Glomerular visceral epithelial cell (primary cell): ENCODE results near the gene LAMC2.

Experiments used
- DNase-seq: peaks from one replicate; pipeline ENCODE4 v3.0.0-alpha.2; 2016; ENCODE audit errors: extremely low spot score

Gene LAMC2

DNA sequence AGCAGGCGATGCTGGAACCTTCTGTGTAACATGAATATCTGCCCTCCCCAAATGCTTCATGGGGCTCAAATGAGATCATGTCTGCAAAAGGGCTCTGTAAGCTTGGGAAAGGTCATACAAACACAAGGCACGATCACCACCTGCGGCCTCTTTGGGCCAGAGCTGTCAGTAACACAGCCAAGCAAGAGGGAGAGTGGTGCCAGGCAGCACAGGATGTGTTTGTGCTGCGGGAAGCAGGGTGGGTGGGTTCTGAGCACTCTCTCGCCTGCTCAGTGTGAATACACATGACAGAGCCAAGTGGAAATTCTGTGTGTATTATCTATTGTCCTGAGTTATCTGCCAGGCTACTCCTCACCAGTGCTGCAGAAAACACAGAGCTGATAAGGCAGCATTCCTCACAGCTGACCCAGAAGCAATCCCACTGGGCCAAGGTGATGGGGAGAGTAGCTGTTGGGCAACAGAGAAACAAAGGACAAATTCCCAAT lies 101.2 kb downstream of the LAMC2 start:
- DNase-seq: no peak

DNA sequence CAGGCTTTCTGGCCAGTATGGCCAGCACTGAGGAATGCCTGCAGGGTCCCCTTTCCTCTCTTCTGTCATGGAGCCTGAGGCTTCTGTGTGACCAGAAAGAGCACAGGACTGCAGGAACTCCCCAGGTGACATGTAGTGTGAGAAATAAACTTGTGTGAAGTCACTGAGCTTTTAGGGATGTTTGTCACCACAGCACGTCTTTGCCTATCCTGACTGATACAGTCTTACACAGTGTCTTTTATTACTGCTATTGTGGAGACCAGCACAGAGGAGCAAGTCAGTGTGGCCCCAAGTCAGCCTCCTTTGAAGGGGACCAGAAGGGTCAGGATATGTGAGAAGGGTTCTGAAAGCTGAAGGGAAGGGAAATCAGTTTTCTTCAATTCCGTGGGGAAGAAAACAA lies 102.5 kb downstream of the LAMC2 start:
- DNase-seq: no peak

DNA sequence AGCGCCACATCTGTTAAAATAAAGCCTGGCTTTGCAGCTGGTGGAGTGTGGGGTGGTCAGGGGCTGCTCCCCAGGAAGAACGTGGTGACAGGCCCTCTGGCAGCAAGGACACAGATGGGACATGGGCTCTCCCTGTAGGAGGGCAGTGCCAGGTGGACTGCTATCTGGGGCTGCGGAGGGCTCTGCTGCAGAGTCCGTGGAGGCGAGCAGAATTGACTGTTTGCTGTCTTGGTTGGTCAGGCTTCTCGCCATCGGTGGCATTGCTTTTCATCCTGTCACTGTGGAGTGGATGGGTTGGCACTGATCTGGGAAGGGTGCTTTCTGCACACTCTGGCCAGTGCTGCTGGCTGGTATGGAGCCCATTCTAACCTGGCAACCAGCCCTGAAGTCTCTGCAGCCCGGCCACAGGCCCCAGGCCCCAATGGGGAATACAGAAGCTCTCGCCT lies 103.0 kb downstream of the LAMC2 start:
- no peak for DNase-seq

DNA sequence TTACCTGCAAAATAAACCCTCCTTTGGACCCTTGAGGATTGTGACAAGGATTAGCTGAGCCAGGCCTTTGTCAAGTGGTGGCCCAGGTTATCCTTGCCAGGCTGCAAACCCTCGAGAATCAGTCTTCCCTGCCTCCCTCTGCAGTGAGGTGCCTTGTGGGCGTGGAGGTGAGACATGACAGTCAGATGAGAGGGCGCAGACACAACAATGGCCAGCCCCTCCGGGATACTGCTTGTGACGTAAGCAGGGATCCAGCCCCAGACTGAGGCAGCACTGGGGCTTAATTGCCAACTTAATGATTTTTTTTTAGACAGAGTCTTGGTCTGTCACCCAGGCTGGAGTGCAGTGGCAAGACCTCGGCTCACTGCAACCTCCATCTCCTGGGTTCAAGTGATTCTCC lies 104.6 kb downstream of the LAMC2 start:
- DNase-seq: no peak

DNA sequence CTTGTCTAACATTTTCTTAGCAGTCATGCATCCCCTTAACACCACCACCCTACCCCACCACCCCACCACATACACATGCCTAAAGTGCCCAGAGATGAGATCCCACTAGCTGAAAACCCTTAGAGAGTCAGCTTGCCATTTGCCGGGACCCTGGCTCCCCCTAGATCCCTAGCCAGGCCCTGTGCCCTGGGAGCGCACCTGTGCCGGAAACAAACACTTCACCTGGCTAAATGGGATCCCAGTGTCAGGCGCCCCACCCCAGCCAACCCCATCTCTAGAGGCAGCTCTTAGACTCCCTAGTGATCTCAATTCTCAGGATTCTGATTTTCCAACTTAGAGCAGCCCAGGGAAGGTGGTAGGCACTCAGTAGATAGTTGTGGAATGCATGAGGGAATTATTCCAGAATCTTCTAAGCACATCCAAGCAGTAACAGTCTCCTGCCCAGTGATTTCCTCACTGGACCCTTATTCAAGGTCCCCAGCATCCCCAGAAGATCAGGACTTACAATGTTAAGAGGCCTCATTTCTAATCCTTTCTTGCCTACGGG lies 105.2 kb downstream of the LAMC2 start:
- DNase-seq: no peak

DNA sequence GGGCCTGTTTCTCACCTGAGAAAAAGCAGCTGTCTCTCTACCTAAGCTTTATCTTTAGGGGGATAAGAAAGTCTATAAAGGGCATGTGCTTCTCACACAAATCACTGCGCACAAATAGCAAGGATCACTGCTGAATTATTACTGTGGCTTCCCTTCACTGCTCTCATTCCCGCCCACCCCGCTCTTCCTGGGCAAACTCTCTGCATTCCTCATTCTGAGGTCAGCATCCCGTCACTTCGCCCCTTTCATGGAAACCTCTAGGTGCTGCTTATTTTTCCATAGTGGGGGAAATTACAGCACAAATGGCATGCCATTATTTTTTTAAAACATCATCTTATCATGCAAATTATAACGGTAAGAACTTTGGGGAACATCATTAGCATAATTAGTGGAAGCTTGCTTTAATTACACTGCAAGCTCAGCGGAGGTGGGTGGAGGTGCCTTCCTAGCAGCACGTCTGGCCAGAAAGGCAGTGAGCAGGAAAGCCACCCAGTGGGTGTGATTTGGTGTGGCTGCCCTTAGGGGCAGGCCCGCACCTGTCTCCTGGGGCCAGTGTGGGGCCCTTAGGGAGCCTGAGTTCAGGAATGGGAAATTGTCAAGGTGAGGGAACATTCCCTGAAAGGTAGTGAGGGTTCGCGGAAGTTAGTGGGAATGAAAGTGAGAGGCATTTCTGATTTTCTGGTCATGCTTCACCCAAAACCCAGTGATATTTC lies 105.9 kb downstream of the LAMC2 start:
- DNase-seq: peak; percentile 62

DNA sequence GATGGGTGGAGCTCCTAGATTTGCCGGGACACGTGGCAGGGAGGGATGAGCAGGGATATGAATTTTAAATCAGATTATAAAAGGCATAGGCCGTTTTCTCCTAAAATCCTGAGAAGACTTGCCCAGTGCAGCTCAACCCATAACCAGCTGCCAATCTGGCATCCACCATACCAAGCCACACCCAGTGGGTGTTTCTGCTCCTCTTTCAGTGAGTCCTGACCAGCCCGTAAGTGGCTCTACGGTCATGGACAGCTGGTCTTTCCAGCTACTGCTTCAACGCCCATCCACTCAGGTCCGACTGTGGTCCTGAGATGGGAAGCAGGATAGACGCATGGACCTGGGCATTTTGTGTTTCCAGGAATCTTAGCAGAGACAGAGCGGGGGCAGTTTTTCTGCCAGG lies 107.2 kb downstream of the LAMC2 start:
- DNase-seq: no peak

DNA sequence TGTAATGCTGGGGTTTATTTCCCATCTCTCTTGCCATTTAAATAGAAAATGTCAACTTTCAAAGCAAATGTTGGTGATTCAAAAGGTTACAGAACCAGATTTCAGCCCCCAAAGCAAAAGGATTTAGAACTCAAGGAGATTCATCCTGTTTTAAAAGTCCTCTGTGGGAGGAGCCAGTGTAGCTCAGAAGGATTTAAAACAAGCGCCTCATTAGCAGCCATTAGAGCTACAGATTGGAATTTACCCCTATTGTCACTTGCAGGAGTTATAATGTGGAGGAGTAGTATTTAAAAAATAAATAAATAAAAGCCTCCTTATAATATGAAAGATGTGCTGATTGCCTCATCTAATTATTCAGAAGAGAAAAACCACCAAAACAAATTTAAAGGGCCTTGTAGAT lies 107.8 kb downstream of the LAMC2 start:
- DNase-seq: no peak
